Measurements from ENCODE around the gene CUL5. TPM values are rescaled to one million over a fixed set of nuclear protein-coding genes. Genes with fewer than 3 reads are reported as not detected.

Gene CUL5
- total and polyA plus RNA-seq, 2 of the 8 experiments (the other 6 are each of a cell fraction or from before 2014, with no cell fraction given), result 4.9 to 31.8 TPM

GRCh38 chr11:108062336-108062735, 53.6 kb downstream of the CUL5 start:
- POLR2A ChIA-PET (ENCODE audit: partially characterized antibody), result no interaction called here
- no peak for FAIRE-seq
- no peak for TF ChIP-seq SP4 (IDR thresholded peaks at IDR 0.05; ENCODE audit: low read length)
- TF ChIP-seq ATF2 (IDR thresholded peaks at IDR 0.05; ENCODE audit: low read length), result no peak
- no peak for TF ChIP-seq SRF (IDR thresholded peaks at IDR 0.05; ENCODE audit: low read depth, low read length)
- TF ChIP-seq PHF8 (conservative IDR thresholded peaks at IDR 0.05; ENCODE audit: low read depth, low read length), result no peak
- no peak for TF ChIP-seq EGR1 (IDR thresholded peaks at IDR 0.05; ENCODE audit: borderline replicate concordance, low read depth, low read length)
- no peak for TF ChIP-seq POU5F1 (IDR thresholded peaks at IDR 0.05; ENCODE audit: low read depth, low read length)
- no peak for TF ChIP-seq POLR2AphosphoS5 (IDR thresholded peaks at IDR 0.05; ENCODE audit: low read depth, low read length)
- TF ChIP-seq RBBP5 (IDR thresholded peaks at IDR 0.05; ENCODE audit: borderline replicate concordance, low read depth, low read length), result no peak
- TF ChIP-seq KDM4A (IDR thresholded peaks at IDR 0.05; ENCODE audit: low read depth, low read length, severe bottlenecking), result no peak

More at GRCh38 chr11:108062336-108062735, 53.6 kb downstream of the CUL5 start:
- Histone ChIP-seq H3K9ac (replicated peaks in 1 of 4; ENCODE audit: extremely low read depth in 1 of 4, low read depth in 3 of 4, low read length in 3 of 4) (no peak overlapping the region), H2BK5ac (ENCODE audit: low read depth, low read length) (no peak overlapping the region), H3K14ac (ENCODE audit: insufficient read length) (no peak overlapping the region), H4K8ac (ENCODE audit: extremely low read depth, insufficient read depth, low read length) (no peak overlapping the region), H3K4me2 (ENCODE audit: insufficient read depth in 1 of 2, low read depth in 2 of 2, low read length in 2 of 2) (no peak overlapping the region), H3K4me3 (ENCODE audit: extremely low read depth in 1 of 4, insufficient read depth in 2 of 4, low read depth in 3 of 4, low read length in 4 of 4) (no peak overlapping the region), H3K56ac (replicated peaks; ENCODE audit: insufficient read length, low read depth, low read length) (no peak overlapping the region), H2AK5ac (ENCODE audit: low read depth, low read length) (no peak overlapping the region), H3K4ac (replicated peaks; ENCODE audit: insufficient read length, low read depth, low read length) (no peak overlapping the region), H2BK120ac (replicated peaks; ENCODE audit: low read depth, low read length) (no peak overlapping the region), H3K18ac (ENCODE audit: extremely low read depth, low read length) (no peak overlapping the region), H3K79me2 (ENCODE audit: control insufficient read depth in 1 of 2, insufficient read depth in 2 of 2, low read length in 2 of 2) (no peaks in the 10 kb centered on the region), H3K23ac (ENCODE audit: insufficient read length) (no peak overlapping the region), H4K20me1 (replicated peaks in 1 of 2; ENCODE audit: control insufficient read depth in 1 of 2, insufficient read depth in 2 of 2, low read length in 2 of 2) (no peaks in the 10 kb centered on the region), H3K27me3 (replicated peaks in 1 of 4; ENCODE audit: control insufficient read depth in 3 of 4, extremely low read depth in 1 of 4, insufficient read depth in 3 of 4, low read length in 3 of 4) (no peaks in the 10 kb centered on the region), H3K27ac (ENCODE audit: low read depth, low read length) (no peak overlapping the region), H2BK20ac (ENCODE audit: low read length) (no peak overlapping the region), H3K23me2 (ENCODE audit: low read depth, low read length) (no peaks in the 10 kb centered on the region), H4K5ac (ENCODE audit: insufficient read length, low read depth, low read length) (no peak overlapping the region), H3K36me3 (ENCODE audit: control insufficient read depth in 2 of 4, insufficient read depth in 4 of 4, low read length in 3 of 4) (peaks cover 0 to 15% (median under 1%) of the 10 kb centered on the region in 4 experiments; a peak in 2 of 8 replicates), H2BK12ac (ENCODE audit: low read depth, low read length) (no peak overlapping the region), H3K79me1 (ENCODE audit: low read depth, low read length) (no peaks in the 10 kb centered on the region), H4K91ac (replicated peaks; ENCODE audit: insufficient read length, low read length) (no peak overlapping the region), H2BK15ac (ENCODE audit: low read length) (no peak overlapping the region), H3K9me3 (ENCODE audit: insufficient read depth in 2 of 2, low read depth in 1 of 2, low read length in 1 of 2) (no peaks in the 10 kb centered on the region), H2AFZ (ENCODE audit: low read length) (no peak overlapping the region), H3K4me1 (replicated peaks in 1 of 4; ENCODE audit: control insufficient read depth in 3 of 4, insufficient read depth in 4 of 4, low read length in 3 of 4) (no peaks in the 10 kb centered on the region)
- DNase-seq (ENCODE audit: low read depth in 1 of 2, low spot score in 2 of 2), result no peak
- WGBS, 2 experiments (ENCODE audit: extremely low coverage in 1 of 2, insufficient coverage in 1 of 2, insufficient read length in 1 of 2, insufficient replicate concordance in 2 of 2, low coverage in 1 of 2, low lambda C conversion rate in 2 of 2, missing lambda C conversion rate in 1 of 2), result 93% methylated on average over 2 of the region's 2 CpGs; no CpG with 5 or more reads in 1 of the 2 experiments
- CTCF ChIA-PET (ENCODE audit: partially characterized antibody), result no interaction called here
